Lower leg skin (tissue), 4 donors: Measurements from ENCODE around the gene TBCD. TPM values are rescaled to one million over a fixed set of nuclear protein-coding genes. Genes with fewer than 3 reads are reported as not detected.
"Not testable (repeated sequence)": the region's sequence is repeated elsewhere in the genome, so short reads cannot be mapped to it uniquely, and the experiment has no call there.

ENCODE experiments used
- DNase-seq, 2 donors: peaks; one replicate each; pipeline ENCODE4 v3.0.0-alpha.2; 2019; ENCODE audit warnings: low spot score in 2 of 2
- H3K4me3 ChIP-seq: fragments of 200-600 bp; sonication (generic); 2 replicates; pipeline ENCODE4 v1.5.1; 2017; ENCODE audit warnings: mild to moderate bottlenecking, low read depth; ENCODE audit not compliant: poor library complexity, severe bottlenecking
- CTCF ChIP-seq, 3 donors: fragments of 450-650 bp; IDR thresholded peaks; one replicate each; pipeline ENCODE4 v1.5.1; 2016; ENCODE audit warnings: antibody characterized with exemption in 3 of 3, mild to moderate bottlenecking in 3 of 3, moderate library complexity in 2 of 3
- POLR2A ChIP-seq, 2 donors: fragments of 450-650 bp; IDR thresholded peaks; one replicate each; pipeline ENCODE4 v1.6.1; 2016 to 2017; ENCODE audit warnings: antibody characterized with exemption in 2 of 2, mild to moderate bottlenecking in 1 of 2, moderate library complexity in 1 of 2
- WGBS, 2 donors: methylation state at CpG; one replicate each; pipeline ENCODE4 v1.1.5; 2018; 5-methylcytosine and 5-hydroxymethylcytosine counted together
- intact Hi-C: fragments of 100-400 bp; cut with DNase I; formaldehyde crosslinking; loops from one replicate; pipeline ENCODE4 v1.15.0; 2023; ENCODE audit warnings: low total_unique reads
- total RNA-seq, 4 donors: library from RNA; depleted of rRNA; stranded (reverse); fragments of >200 nt; gene quantifications; one replicate each; pipeline ENCODE4 v1.1.0, GENCODE V29; 2016

TBCD gene
- total RNA-seq, 4 donors from 2014 or later: 38.7 to 73.4 (median 51.5) TPM

GRCh38 chr17:82737967-82738877 is 13.6 kb upstream of the TBCD start:
- no peak for DNase-seq
- no peak overlapping the region for H3K4me3 ChIP-seq
- TF ChIP-seq CTCF (IDR thresholded peaks at IDR 0.05) (peak in 1 of 3 donors; percentile 7), POLR2A (IDR thresholded peaks at IDR 0.05) (no peak)
- intact Hi-C loops: no loop called here
- WGBS, 2 donors: 80 to 84% methylated on average over 26 of the region's 26 CpGs

GRCh38 chr17:82740906-82741759 is 10.7 kb upstream of the TBCD start:
- no peak overlapping the region for H3K4me3 ChIP-seq
- intact Hi-C loops: no loop called here
- 91 to 97% methylated on average over 10 of the region's 10 CpGs for WGBS, 2 donors
- TF ChIP-seq POLR2A (IDR thresholded peaks at IDR 0.05): no peak
- TF ChIP-seq CTCF (IDR thresholded peaks at IDR 0.05): peak in 1 of 3 donors; percentile 38
- no peak for DNase-seq

GRCh38 chr17:82743344-82744219 is 8.3 kb upstream of the TBCD start:
- 85 to 93% methylated on average over 8 to 12 of the region's 16 CpGs for WGBS, 2 donors
- DNase-seq: no peak
- intact Hi-C loops: no loop called here
- H3K4me3 ChIP-seq: no peak overlapping the region
- TF ChIP-seq CTCF (IDR thresholded peaks at IDR 0.05) (no peak), POLR2A (IDR thresholded peaks at IDR 0.05) (no peak)

GRCh38 chr17:82744736-82745135 is 7.1 kb upstream of the TBCD start:
- DNase-seq, H3K4me3 ChIP-seq, intact Hi-C loops: not testable (repeated sequence)
- WGBS, 2 donors: 56 to 80% methylated on average over 7 of the region's 7 CpGs

- 82 to 85% methylated on average over 8 of the region's 8 CpGs for WGBS, 2 donors
- TF ChIP-seq POLR2A (IDR thresholded peaks at IDR 0.05) (no peak), CTCF (IDR thresholded peaks at IDR 0.05) (no peak)
- H3K4me3 ChIP-seq: no peak overlapping the region
- intact Hi-C loops: no loop called here
- DNase-seq: no peak
Observed at GRCh38 chr17:82745524-82745923, 6.3 kb upstream of the TBCD start.
